GM21381 (cell line): ENCODE data around the gene B9D1.
A peak's percentile ranks its signal among the peaks of the same experiment; 100 is the strongest.

ENCODE experiments used
- ATAC-seq: cut with Tn5 transposase; IDR thresholded peaks from one replicate; pipeline ENCODE4 v1.9.1; 2021; ENCODE audit warnings: mild to moderate bottlenecking, moderate library complexity; ENCODE audit not compliant: unreplicated experiment

Gene B9D1

GRCh38 chr17:19388791-19389785, 26.6 kb upstream of the B9D1 start:
- ATAC-seq = no peak

DNA sequence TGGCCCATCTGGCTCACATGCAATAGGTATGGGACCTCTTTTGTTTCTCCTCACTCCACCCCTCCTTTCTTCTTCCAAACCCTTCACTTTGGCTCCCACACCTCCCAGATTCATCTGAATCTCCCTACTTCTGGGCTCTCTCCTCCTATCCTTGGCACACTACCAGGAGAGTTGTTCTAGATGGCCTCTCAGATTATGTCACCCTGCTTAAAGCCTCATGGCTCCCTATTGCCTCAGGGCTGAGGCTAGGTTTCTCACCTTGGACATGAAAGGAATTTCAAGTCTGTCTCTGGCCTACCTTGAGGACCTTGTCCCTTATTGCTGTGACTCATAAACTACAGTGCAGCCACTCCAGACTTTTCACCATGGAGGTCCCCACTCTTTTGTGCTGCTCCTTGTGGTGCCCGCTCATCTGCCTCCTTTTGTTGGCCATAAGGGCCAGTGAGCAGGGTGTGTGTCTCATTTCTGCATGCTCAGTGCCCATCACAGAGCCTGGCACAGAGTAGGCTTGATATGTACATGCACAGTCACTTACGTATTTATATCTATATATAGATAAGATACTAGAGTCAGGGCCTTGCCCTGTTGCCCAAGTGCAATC, 25.5 kb upstream of the B9D1 start:
- ATAC-seq = no peak

DNA sequence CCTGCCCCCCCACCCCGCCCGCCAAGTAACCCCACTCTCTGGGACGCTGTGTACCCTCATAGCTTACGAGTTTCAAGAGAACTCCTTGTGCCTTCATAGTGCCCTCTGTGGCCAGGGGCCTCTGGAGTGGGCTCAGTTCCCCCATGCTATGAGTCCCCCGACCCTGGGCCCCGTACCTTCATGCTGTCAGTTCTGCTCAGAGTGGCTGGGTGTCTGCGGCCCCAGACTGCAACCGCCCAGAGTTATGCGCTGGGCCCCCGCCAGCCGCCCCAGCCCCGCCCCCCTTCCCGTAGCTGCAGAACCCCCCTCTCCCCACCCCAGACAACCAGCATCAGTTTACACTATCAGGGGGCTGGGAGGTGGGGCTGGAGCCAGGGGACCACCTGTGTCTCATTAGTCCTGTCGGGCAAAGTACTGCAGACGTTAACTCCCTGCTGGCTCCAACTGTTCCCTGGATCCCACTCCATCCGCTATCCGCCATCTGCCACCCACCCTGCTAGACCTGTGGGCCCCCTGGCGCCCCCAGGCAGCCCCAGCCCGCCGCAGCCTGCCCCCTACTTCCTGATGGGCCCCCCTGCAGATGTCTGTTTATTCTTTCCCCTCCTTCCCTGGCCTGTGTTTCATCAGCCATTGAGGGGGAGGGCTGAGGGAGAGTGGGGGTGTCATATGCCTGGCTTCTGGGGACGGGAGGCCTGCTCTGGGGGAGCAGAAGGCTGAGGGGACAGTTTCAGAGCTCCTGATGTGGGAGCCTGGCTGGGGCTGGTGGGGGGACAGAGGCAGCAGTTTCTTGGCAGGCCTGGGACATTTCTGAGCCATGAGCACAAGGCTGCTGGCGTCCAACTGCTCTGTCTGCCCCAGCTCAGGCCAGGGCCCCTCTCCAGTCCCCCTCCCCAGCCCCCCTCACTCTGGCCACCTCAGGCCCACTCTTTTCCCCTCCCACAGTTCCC, 24.7 kb upstream of the B9D1 start, which contains the start of gene MFAP4:
Gene MFAP4 (minus strand): TSS at position 217 of the 947 bp plus-strand sequence. CDS start 35 bp downstream, at position 182.
- no peak for ATAC-seq

DNA sequence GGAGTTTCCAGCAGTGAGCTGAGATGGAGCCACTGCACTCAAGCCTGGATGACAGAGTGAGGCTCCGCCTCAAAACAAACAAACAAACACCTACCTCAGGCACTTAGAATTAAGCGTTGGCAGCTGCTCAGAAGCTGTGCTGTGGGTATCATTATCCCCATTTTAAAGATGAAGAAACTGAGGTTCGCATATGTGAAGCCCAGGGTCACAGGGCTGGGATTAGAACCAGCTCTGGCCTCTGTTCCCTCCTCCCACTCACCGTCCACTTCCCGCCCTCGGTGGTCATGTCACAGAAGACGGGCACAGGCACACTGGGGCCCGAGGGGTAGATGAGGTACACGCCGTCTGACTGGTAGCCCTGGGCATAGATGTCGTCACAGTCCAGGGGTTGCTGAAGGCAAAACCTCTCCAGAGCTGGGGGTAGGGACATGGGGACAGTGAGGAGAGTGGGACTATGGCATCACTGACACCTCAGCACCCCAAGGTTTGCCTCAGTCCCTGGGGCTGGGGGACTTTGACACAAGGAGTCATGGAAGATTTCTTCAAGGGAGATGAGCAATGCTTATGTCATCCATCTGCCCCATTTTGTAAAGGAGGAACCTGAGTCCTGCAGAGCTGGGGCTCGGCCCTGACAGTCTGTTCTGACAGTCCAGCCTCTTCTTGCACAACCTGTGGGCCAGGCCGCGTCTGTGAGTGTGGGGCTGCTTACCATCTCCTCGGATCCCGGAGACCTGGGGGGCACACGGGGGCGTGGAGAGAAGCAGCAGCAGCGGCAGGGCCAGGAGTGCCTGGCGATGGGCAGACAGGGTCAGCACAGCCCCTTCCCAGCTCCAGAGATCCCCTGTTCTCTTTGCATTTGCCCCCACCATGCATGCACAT, 23.8 kb upstream of the B9D1 start:
- no peak for ATAC-seq

- no peak for ATAC-seq
These were observed 23.0 kb upstream of the B9D1 start for GRCh38 chr17:19385521-19385983.

- no peak for ATAC-seq
These were observed 22.3 kb upstream of the B9D1 start for GRCh38 chr17:19384723-19385391.

DNA sequence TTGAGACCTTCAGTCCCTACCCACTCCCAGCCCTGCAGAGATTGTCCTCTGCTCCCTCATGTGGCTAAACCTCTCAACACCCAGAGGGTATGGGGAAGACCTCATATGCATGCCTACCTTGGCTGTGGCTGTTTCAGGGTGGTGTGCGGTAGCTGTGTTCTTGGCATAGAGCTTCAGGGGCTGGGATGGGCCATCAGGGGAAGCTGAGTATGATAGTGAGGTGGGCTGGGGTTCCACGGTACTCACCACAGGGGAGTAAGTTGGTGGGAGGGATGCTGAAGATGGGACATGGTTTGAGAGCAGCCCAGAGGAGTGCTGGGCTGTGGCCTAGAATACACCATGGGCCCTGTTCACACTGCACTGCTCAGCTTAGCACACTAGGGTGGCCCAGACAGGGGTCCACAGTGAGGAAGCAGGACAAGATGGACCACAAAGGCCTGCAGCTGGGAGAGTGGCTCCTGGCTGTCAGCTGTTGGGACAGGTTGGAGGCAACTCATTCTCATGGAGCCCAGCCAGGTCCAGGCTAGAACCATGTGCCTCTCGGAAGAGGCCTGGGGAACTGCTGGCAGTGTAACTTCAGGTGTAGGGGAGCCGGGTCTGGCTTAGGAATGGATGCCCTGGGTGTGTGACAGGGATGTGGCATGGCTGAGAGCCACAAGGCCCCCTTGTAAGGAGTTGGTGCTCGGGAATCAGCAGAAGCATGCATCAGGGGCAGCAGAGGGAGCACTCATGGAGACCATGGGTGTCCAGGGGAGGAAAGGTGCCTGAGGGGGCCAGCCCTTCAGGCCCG, 21.4 kb upstream of the B9D1 start:
- no peak for ATAC-seq

DNA sequence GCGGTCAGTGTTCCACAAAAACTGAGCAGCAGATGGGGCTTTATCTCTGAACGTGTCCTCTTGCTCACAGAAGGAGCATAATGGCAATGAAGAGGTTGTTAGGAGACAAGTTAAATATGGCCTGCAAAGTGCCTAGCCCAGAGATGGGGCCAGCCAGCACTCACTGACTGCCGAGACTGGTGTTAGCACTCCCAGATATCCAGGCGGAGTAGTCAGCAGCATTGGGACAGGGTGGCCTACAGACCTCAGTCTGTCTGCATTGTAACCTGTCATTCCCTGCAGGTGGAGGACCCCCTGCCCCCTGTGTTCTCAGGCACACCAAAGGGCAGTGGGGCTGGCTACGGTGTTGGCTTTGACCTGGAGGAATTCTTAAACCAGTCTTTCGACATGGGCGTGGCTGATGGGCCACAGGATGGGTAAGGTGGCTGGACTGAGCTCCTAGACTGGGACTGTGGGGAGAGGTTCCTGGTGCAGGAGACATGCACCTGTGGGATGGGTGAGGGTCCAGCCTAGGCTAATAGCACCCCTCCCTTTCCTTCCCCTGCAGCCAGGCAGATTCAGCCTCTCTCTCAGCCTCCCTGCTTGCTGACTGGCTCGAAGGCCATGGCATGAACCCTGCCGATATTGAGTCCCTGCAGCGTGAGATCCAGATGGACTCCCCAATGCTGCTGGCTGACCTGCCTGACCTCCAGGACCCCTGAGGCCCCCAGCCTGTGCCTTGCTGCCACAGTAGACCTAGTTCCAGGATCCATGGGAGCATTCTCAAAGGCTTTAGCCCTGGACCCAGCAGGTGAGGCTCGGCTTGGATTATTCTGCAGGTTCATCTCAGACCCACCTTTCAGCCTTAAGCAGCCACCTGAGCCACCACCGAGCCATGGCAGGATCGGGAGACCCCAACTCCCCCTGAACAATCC, 20.3 kb upstream of the B9D1 start:
- no peak for ATAC-seq

DNA sequence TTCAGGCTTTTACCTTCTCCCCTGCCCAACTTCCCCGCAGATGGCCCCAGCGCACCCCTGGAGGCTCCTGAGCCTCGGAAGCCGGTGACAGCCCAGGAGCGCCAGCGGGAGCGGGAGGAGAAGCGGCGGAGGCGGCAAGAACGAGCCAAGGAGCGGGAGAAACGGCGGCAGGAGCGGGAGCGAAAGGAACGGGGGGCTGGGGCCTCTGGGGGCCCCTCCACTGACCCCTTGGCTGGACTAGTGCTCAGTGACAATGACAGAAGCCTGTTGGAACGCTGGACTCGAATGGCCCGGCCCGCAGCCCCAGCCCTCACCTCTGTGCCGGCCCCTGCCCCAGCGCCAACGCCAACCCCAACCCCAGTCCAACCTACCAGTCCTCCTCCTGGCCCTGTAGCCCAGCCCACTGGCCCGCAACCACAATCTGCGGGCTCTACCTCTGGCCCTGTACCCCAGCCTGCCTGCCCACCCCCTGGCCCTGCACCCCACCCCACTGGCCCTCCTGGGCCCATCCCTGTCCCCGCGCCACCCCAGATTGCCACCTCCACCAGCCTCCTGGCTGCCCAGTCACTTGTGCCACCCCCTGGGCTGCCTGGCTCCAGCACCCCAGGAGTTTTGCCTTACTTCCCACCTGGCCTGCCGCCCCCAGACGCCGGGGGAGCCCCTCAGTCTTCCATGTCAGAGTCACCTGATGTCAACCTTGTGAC, 19.4 kb upstream of the B9D1 start:
- no peak for ATAC-seq

DNA sequence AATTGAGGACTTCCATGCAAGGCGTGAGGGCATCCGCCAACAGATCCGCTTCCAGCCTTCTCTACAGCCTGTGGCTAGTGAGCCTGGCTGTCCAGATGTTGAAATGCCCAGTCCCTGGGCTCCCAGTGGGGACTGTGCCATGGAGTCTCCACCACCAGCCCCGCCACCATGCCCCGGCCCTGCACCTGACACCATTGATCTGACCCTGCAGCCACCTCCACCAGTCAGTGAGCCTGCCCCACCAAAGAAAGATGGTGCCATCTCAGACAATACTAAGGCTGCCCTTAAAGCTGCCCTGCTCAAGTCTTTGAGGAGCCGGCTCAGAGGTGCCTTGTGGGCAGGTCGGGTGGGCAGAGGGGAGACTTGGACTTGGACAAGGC, 18.8 kb upstream of the B9D1 start:
- no peak for ATAC-seq

DNA sequence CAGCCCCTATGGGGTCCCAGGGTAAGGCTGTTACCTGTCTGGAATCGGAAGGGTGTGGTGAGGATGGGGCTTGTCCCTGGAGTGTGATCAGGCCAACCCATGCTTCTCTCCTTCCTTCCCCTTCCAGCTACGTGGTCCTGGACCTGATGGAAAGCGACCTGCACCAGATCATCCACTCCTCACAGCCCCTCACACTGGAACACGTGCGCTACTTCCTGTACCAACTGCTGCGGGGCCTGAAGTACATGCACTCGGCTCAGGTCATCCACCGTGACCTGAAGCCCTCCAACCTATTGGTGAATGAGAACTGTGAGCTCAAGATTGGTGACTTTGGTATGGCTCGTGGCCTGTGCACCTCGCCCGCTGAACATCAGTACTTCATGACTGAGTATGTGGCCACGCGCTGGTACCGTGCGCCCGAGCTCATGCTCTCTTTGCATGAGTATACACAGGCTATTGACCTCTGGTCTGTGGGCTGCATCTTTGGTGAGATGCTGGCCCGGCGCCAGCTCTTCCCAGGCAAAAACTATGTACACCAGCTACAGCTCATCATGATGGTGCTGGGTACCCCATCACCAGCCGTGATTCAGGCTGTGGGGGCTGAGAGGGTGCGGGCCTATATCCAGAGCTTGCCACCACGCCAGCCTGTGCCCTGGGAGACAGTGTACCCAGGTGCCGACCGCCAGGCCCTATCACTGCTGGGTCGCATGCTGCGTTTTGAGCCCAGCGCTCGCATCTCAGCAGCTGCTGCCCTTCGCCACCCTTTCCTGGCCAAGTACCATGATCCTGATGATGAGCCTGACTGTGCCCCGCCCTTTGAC, 18.2 kb upstream of the B9D1 start:
- ATAC-seq = no peak

DNA sequence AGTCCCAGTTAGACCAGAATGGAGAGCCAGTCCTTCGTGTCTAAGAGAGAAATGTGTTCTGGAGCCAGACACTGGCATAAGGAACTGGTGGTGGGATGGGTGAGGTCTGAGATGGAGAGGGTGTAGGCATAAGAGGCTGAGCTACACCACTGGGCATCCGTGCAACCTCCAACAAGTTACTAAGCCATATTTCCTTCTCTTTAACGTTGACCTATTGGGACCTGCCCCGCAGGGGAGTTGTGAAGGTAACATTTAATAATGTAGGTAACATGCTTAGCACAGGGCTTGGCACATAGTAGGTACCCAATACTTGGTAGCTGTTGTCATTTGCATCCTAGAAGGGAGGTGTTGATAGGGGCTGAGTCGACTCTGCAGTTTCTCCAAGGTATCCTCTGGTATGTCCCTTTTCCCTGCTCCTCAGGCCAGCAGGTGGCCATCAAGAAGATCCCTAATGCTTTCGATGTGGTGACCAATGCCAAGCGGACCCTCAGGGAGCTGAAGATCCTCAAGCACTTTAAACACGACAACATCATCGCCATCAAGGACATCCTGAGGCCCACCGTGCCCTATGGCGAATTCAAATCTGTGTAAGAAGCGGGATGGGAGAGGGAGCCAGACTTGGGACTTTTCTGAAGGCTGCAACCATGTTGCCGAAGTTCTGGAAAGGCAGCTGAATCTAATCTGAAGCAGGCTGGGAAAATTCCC, 17.0 kb upstream of the B9D1 start:
- ATAC-seq = no peak

- peak; percentile 1 for ATAC-seq
These were observed 16.2 kb upstream of the B9D1 start, which contains the start of gene MAPK7 for GRCh38 chr17:19378416-19379360. MAPK7 (plus strand) TSS chr17:19378498; CDS start chr17:19378901, 403 bp downstream.
